GM18873 (cell line): ENCODE results near the gene FBXO38.

Experiments used
- ATAC-seq: cut with Tn5 transposase; IDR thresholded peaks from one replicate; pipeline ENCODE4 v1.9.1; 2021; ENCODE audit warnings: mild to moderate bottlenecking, moderate library complexity, moderate number of reproducible peaks; ENCODE audit not compliant: unreplicated experiment, low FRiP score

Gene FBXO38

DNA sequence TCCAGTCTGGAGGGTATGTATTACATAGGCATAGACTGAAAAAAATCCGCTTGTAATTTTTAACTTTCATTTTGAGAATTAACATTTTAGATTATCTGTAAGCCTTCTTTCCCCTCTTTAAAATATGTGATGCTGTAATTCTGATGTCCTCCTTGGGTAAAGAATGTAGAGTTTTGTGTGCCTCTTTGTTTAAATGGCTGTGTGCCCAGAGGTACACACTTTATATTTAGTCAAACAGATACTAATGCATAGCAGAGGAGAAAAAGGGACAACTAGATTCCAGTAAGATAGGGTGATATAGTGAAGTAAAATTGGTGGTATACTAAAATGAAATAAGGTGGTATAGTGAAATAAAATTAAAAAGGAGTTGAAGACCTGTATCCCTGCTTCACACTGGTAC lies 1.3 kb downstream of the FBXO38 start:
- ATAC-seq: no peak

DNA sequence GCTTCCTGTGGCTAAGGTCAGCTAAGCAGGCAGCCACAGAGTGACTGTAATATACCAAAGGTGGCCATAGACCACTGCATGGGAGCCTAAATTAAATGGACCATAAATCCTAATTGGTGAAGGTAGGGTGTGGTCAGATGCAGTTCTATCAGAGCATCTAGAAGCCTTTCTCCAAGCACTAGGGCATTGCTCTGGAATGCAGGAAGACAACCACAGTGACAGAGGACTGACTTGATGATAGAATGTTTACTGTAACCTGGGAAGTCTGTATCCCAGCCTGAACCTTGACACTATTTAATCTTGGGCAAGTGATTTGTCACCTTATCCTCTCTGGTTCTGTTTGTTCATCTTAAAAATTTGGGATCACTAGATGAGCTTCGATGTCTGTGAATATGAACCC lies 2.3 kb downstream of the FBXO38 start:
- no peak for ATAC-seq

- no peak for ATAC-seq
Measured at GRCh38 chr5:148387325-148387724, 3.6 kb downstream of the FBXO38 start.

DNA sequence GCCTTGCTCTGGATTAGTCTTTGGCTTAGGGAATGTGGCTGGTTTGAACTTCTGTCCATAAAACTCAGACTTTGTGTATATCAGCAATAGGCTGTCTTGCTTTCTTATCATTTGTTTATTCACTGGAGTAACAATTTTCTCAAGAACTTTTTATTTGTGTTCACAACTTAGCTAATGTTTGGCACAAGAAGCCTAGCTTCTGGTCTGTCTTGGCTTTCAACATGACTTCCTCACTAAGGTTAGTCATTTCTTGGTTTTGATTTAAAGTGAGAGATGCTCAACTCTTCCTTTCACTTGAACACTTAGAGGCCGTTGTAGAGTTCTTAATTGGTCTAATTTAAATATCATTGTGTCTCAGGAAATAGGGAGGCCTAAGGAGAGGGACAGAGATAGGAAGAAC lies 4.9 kb downstream of the FBXO38 start:
- ATAC-seq: no peak

DNA sequence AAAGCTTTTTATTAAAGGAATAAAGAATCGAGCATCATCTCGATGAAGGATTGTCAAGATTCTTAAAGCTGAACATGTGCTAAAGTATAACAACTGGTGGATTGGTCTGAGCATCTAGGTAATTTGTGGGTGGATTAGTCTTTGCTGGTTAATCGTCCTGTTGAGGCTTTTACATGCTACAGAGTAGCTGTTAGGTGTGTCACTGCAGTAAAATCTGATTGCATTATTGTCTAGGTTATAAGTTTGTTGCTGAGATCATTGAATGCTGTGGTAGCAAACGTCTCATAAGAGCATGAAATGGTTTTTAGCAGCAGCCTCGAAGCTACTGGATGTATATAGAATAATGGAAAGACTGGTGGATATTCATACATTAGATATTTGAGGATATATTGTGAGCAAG lies 7.2 kb downstream of the FBXO38 start:
- ATAC-seq: no peak

DNA sequence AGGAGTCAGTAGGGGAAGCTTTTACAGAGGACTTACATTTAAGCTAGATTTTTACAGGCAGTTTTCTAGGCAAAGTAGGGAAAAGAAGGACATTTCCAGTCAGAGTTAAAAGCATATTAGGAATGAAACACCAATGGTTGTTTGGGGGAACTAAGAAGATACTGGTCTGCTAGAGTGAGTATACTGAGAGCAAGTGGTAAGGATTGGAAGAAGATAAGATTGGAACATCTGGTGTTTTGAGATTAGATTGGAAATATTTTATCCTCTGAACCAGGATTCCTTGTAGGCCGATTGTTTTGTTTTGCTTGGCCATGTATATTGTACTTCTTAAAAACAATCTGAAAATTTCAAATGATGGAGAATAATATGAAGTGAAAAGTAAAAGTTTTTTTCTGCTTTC lies 7.7 kb downstream of the FBXO38 start:
- ATAC-seq: no peak

- ATAC-seq: no peak
Measured at GRCh38 chr5:148393390-148393741, 9.6 kb downstream of the FBXO38 start.

- no peak for ATAC-seq
Measured at GRCh38 chr5:148394587-148395019, 10.8 kb downstream of the FBXO38 start.

DNA sequence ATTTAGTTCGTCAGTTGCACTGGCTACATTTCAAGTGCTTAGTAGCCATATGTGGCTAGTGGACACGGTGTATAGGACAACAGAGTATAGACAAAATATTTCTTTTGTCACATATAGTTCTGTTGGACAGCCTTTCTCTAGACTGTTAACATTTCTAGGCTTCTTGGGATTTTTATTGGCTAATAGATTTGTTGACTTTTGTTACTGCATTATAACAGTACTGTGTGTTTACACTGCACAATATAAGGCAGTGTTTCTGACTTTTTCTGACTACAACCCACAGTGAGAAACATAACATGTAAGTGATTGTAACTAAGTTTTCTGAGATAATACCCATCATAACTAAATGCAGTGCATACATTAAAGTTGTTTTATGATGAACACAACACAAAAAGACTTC lies 11.3 kb downstream of the FBXO38 start:
- no peak for ATAC-seq

DNA sequence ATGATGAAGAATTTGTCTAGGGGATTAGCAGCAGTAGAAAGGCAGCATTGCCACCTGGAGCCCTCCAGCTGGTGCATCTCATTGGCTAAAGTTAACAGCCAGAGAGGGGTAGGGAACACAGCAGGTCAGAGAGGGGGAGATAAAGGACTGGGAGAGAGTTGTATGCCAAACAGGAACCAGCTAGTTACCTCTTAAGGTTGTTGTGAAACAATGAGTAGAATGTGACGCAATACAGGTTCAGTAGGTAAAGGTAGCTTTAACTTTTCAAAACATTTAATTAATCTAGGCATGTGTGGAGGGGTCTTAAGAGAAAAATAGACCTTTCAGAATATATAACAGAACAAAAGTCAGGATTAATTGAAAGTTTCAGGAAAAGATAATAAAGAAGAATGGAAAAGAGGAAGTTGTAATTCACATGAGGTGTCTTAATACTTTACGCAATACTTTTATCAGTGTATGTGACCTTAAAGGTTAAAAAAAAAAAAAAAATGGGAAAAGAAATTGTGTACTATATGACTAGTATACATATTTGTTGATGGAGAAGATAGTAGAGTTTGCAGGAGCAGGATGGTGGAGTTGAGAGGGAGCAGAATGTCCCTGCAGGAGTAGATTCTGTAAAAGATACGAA lies 14.3 kb downstream of the FBXO38 start:
- ATAC-seq: no peak

GRCh38 chr5:148398698-148399121 lies 15.0 kb downstream of the FBXO38 start:
- ATAC-seq: no peak

DNA sequence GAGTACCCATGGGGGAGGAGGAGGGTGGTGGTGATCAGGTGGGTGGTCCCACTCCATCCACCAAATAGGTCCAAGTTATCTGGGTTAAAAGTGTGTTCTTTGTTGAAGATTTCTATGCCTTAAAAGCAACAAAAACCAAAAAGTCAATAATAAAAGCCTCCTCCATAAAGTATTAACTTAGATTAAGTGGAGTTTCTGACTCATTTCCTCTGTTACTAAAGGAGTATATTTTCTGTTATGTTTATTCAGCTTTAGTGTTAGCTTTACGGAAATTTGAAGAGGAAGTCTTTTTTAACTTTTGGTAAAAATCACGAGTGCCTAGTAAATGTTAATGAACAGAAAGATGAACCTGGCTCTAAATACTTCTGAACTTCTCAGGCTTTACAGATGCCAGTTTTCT lies 17.8 kb downstream of the FBXO38 start:
- no peak for ATAC-seq

DNA sequence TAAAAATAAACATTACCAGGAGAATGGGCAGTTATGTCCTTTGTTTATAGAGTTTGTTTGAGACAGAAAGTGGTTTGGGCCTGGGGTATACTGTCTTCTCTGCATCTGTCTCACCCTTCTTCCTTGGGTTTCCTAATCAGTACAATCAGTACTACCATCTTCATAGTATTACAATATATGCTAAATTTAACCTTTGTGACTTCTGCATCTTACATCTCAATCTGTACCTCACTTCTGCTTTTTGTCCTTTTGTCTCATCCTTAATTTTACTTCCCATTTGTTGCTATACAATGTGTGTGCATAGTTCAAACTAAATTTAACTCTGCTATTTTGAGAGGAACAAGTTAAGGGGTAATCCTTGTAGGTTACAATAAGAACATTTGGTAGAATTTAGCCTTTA lies 19.6 kb downstream of the FBXO38 start:
- ATAC-seq: no peak

GRCh38 chr5:148406406-148406805 lies 22.6 kb downstream of the FBXO38 start:
- ATAC-seq: no peak

DNA sequence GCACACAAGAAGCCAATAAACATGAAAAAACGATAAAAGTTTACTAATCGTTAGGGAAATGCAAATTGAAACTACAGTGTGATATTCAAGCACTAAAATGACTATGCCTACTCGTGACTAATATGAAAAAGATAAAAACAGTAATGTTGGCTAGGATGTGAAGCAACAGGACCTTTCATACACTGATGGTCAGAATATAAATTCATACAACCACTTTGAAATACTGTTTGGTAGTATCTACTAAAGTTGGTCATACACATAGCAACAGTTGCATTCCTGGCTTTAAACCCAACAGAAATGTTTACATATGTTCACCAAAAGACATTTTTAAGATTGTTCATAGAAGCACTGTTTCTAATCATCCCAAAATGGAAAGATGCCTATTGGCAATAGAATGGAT lies 24.3 kb downstream of the FBXO38 start:
- no peak for ATAC-seq

DNA sequence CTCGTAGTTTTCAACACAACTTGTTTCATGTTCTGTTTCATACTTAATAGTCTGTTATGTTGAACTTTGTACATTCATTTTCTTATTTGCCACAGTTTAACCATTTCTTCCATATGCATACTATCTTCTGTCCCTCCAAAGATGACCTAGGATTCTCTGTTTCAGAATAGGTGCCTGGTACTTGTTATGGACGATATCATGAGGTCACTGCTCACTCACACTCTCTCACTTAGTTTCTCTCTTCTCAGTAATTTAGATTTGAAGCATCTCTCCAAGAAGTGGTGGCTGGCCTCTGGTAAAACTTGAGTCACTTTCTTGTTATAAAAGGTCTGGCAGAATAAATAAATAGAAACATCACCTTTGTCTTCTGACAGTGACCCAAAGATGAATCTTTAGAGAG lies 28.4 kb downstream of the FBXO38 start:
- ATAC-seq: no peak

DNA sequence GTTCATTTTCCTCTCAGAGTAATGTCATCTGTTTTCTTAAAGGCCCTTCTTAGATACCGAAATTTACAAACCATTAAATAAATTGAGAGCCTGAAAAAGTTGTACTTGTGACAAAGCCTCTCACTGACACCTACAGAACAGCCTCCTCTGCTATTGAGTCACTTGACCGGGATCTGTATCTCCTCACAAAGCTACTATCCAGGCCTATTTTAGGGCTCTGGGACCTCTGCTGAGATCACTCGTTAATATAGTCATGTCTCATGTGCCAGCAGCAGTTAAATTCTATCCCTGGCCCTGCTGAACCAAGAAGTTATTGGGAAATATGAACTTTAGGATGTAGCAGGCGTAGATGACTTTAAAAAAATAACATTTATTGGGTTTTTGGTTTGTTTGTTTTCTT lies 31.1 kb downstream of the FBXO38 start:
- ATAC-seq: no peak

DNA sequence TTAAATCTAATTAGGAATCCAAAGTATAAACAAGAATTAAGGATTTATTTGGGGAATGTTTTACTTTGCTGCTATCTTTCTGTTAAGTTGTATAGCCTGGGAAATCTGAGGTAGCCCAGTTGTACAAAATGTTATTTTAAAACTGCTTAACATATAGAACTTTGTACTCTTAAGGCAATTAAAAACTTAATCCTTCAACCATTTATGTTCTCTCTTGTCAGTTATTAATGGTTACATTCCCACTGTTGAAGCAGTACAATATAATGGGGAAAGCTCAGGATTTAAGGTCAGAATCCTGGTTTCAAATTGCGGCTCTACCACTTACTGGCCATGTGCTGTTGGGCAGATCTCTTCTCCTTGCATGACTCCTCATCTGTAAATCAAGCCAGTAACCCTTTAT lies 32.7 kb downstream of the FBXO38 start:
- ATAC-seq: no peak

DNA sequence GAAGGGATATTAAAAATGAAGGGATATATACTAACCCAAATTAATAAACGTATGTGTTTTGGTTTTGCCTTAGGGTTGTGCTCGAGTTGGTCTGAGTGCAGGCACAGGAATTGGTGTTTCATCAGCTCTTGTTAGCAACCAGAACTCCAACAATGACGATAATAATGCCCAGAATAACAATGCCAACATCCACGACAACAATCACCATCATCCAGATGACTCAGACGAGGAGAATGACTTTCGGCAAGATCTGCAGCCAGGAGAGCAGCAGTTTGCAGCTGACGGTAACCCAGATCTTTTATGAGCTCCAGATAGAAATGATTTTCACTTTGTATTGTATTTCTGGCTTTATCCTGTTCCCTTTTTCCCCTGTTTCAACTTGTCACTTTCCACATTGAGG lies 33.2 kb downstream of the FBXO38 start:
- ATAC-seq: no peak

GRCh38 chr5:148418511-148418910 lies 34.8 kb downstream of the FBXO38 start:
- ATAC-seq: no peak

- ATAC-seq: no peak
Measured at GRCh38 chr5:148421661-148422060, 37.9 kb downstream of the FBXO38 start.

DNA sequence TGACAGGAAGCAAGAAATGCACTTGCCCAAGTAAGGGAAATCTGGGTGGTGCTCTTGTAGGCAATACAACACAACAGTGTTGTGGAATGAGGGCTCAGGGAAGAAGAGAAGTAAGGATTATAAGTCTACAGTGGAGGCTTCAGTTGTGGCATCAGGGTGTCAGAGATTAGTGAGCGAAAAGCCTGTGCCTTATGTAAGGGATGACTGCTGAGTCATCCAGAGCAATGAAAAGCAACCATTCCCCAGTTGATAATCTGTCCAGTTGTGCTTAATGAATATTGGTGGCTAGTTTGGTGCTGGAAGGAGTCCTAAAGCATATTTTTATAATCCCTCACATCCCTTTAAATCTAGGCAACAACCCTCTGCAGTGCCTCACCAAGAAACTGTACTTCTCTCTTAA lies 42.0 kb downstream of the FBXO38 start:
- ATAC-seq: no peak

GRCh38 chr5:148426514-148426913 lies 42.8 kb downstream of the FBXO38 start:
- ATAC-seq: no peak
